HL-60 (cell line): Measurements from ENCODE around the gene MORC4.

Experiments used
- DNase-seq, 2 experiments: peaks; one replicate each; pipeline ENCODE4 v3.0.0-alpha.2; 2010 to 2020; ENCODE audit warnings: low read depth in 1 of 2, low spot score in 1 of 2
- H3K27ac ChIP-seq: fragments of 250-450 bp; sonication (Bioruptor Pico); replicated peaks from 2 replicates; pipeline ENCODE4 v1.5.1; 2020; ENCODE audit warnings: mild to moderate bottlenecking, moderate library complexity
- H3K27me3 ChIP-seq: fragments of 250-450 bp; sonication (Bioruptor Pico); 2 replicates; pipeline ENCODE4 v1.5.1; 2021; ENCODE audit warnings: mild to moderate bottlenecking, moderate library complexity; ENCODE audit not compliant: insufficient read depth, poor library complexity, severe bottlenecking
- H3K4me3 ChIP-seq: replicated peaks from 2 replicates; pipeline ENCODE4 v1.5.1; 2011; ENCODE audit warnings: mild to moderate bottlenecking, control low read depth, low read length; ENCODE audit not compliant: insufficient read depth
- CTCF ChIP-seq: IDR thresholded peaks from one replicate; pipeline ENCODE4 v1.5.1; 2011; ENCODE audit warnings: low read length, control low read depth, inconsistent platforms; ENCODE audit not compliant: insufficient read depth
- GABPA ChIP-seq: IDR thresholded peaks from 2 replicates; pipeline ENCODE4 v1.6.1; 2012; ENCODE audit warnings: low read depth
- POLR2AphosphoS5 ChIP-seq: IDR thresholded peaks from 2 replicates; pipeline ENCODE4 v1.6.1; 2012; ENCODE audit warnings: low read depth
- REST ChIP-seq: IDR thresholded peaks from 2 replicates; pipeline ENCODE4 v1.6.1; 2012; ENCODE audit warnings: low read depth; ENCODE audit not compliant: insufficient replicate concordance
- SPI1 ChIP-seq: IDR thresholded peaks from 2 replicates; pipeline ENCODE4 v1.6.1; 2012; ENCODE audit warnings: low read depth, mild to moderate bottlenecking, borderline replicate concordance

MORC4 gene

GRCh38 chrX:106902684-106903083, 97.3 kb downstream of the MORC4 start:
- H3K27ac ChIP-seq, result no peak overlapping the region
- TF ChIP-seq GABPA, result no peak
- no peak for TF ChIP-seq CTCF
- TF ChIP-seq POLR2AphosphoS5, result no peak
- TF ChIP-seq SPI1, result no peak
- no peak for TF ChIP-seq REST
- no peaks in the 10 kb centered on the region for H3K27me3 ChIP-seq
- no peak for DNase-seq
- H3K4me3 ChIP-seq, result no peak overlapping the region

GRCh38 chrX:106901781-106902219, 98.2 kb downstream of the MORC4 start:
- TF ChIP-seq REST, result no peak
- TF ChIP-seq CTCF, result no peak
- no peak for TF ChIP-seq POLR2AphosphoS5
- TF ChIP-seq GABPA, result no peak
- no peak for TF ChIP-seq SPI1

GRCh38 chrX:106901341-106901740, 98.7 kb downstream of the MORC4 start:
- no peak for TF ChIP-seq CTCF
- TF ChIP-seq GABPA, result no peak
- Histone ChIP-seq H3K27me3 (no peaks in the 10 kb centered on the region), H3K27ac (no peak overlapping the region), H3K4me3 (no peak overlapping the region)
- no peak for DNase-seq

More at GRCh38 chrX:106901781-106902219, 98.2 kb downstream of the MORC4 start:
- H3K27ac ChIP-seq, result no peak overlapping the region
- no peak overlapping the region for H3K4me3 ChIP-seq
- no peak for DNase-seq
- no peaks in the 10 kb centered on the region for H3K27me3 ChIP-seq

GRCh38 chrX:106899841-106900240, 100.2 kb downstream of the MORC4 start:
- no peak for TF ChIP-seq CTCF
- no peak for TF ChIP-seq REST
- TF ChIP-seq GABPA, result no peak
- no peak for TF ChIP-seq SPI1
- no peak for TF ChIP-seq POLR2AphosphoS5
- Histone ChIP-seq H3K27ac (no peak overlapping the region), H3K4me3 (no peak overlapping the region)

More at GRCh38 chrX:106899841-106900240, 100.2 kb downstream of the MORC4 start:
- DNase-seq, result no peak
- H3K27me3 ChIP-seq, result no peaks in the 10 kb centered on the region
